Activated CD4-positive, alpha-beta memory T cell treated with anti-CD3 and anti-CD28 coated beads for 36 hours (primary cell): ENCODE results near the gene FRAS1. TPM values are rescaled to one million over a fixed set of nuclear protein-coding genes. Genes with fewer than 3 reads are reported as not detected.

Experiments used
- CTCF ChIA-PET: fragments of 350-600 bp; sonication (Branson Sonifier 250); formaldehyde crosslinking; loops from one replicate; lab custom pipeline; 2021; ENCODE audit warnings: antibody characterized with exemption, inconsistent platforms; lab: Charles Lee
- POLR2A ChIA-PET: fragments of 350-600 bp; sonication (Branson Sonifier 250); formaldehyde crosslinking; loops from one replicate; lab custom pipeline; 2021; ENCODE audit warnings: antibody characterized with exemption; lab: Charles Lee
- DNase-seq: peaks from one replicate; pipeline ENCODE4 v3.0.0-alpha.2; 2020
- H3K27ac Mint-ChIP-seq: one replicate; pipeline ENCODE4 v1.8.0; 2021; ENCODE audit warnings: mixed read lengths
- H3K27me3 Mint-ChIP-seq: one replicate; pipeline ENCODE4 v1.8.0; 2021; ENCODE audit warnings: mixed read lengths
- H3K36me3 Mint-ChIP-seq: one replicate; pipeline ENCODE4 v1.8.0; 2021; ENCODE audit warnings: mixed read lengths
- H3K4me1 Mint-ChIP-seq: one replicate; pipeline ENCODE4 v1.8.0; 2021; ENCODE audit warnings: low read depth, mixed read lengths
- H3K4me3 Mint-ChIP-seq: one replicate; pipeline ENCODE4 v1.8.0; 2021; ENCODE audit warnings: mild to moderate bottlenecking, mixed read lengths
- H3K9me3 Mint-ChIP-seq: one replicate; pipeline ENCODE4 v1.8.0; 2021; ENCODE audit warnings: mixed read lengths
- intact Hi-C: fragments of 100-400 bp; cut with micrococcal nuclease; formaldehyde crosslinking; loops from one replicate; pipeline ENCODE4 v1.15.1; 2023
- total RNA-seq, 2 experiments: library from RNA; stranded (reverse); gene quantifications; one replicate each; pipeline ENCODE4 v1.2.3, GENCODE V29; 2021

Gene FRAS1
- total RNA-seq, 2 experiments from 2014 or later, result not detected

- intact Hi-C loops, result loop anchor here (2.0 to 10.0 kb wide), 4 partner anchors 103 to 805 kb away; partner anchors contain the start of gene BMP2K
- Mint-ChIP-seq H3K4me3 (no peak overlapping the region), H3K27me3 (peaks cover 56% of the 10 kb centered on the region), H3K27ac (no peak overlapping the region), H3K9me3 (no peaks in the 10 kb centered on the region), H3K36me3 (peaks cover 2% of the 10 kb centered on the region), H3K4me1 (peaks cover 19% of the 10 kb centered on the region)
- no peak for DNase-seq
- CTCF ChIA-PET, result interaction anchor here (0.7 to 2.4 kb wide), 11 partner anchors 11 to 666 kb away, joined by 3 to 14 read pairs (median 4); no protein-coding TSS in a partner anchor
- POLR2A ChIA-PET, result interaction anchor here (0.5 to 0.6 kb wide), 2 partner anchors 26 to 231 kb away, joined by 3 read pairs; no protein-coding TSS in a partner anchor
Measured at GRCh38 chr4:78059938-78060337, 2.8 kb downstream of the FRAS1 start.

- DNase-seq, result no peak
- no peak overlapping the region for H3K4me3 Mint-ChIP-seq
- peaks cover 19% of the 10 kb centered on the region for H3K4me1 Mint-ChIP-seq
- peaks cover 2% of the 10 kb centered on the region for H3K36me3 Mint-ChIP-seq
- intact Hi-C loops, result no loop called here
- H3K27me3 Mint-ChIP-seq, result peaks cover 57% of the 10 kb centered on the region
- no peak overlapping the region for H3K27ac Mint-ChIP-seq
- H3K9me3 Mint-ChIP-seq, result no peaks in the 10 kb centered on the region
- POLR2A ChIA-PET, result no interaction called here
- CTCF ChIA-PET, result no interaction called here
Measured at GRCh38 chr4:78061939-78062570, 4.9 kb downstream of the FRAS1 start.

- Mint-ChIP-seq H3K4me3 (no peak overlapping the region), H3K27ac (no peak overlapping the region), H3K4me1 (no peaks in the 10 kb centered on the region), H3K9me3 (no peaks in the 10 kb centered on the region), H3K27me3 (peaks cover 41% of the 10 kb centered on the region), H3K36me3 (no peaks in the 10 kb centered on the region)
- intact Hi-C loops, result no loop called here
- no peak for DNase-seq
- POLR2A ChIA-PET, result no interaction called here
- CTCF ChIA-PET, result no interaction called here
Measured at GRCh38 chr4:78065508-78066192, 8.5 kb downstream of the FRAS1 start.

GRCh38 chr4:78068481-78068880, 11.4 kb downstream of the FRAS1 start:
- ChIA-PET POLR2A (no interaction called here), CTCF (interaction anchor here (0.8 kb wide), 1 partner anchor 265 kb away, joined by 3 read pairs; no protein-coding TSS in a partner anchor)
- Mint-ChIP-seq H3K27me3 (peaks cover 31% of the 10 kb centered on the region), H3K27ac (no peak overlapping the region), H3K9me3 (no peaks in the 10 kb centered on the region), H3K36me3 (no peaks in the 10 kb centered on the region), H3K4me1 (no peaks in the 10 kb centered on the region), H3K4me3 (no peak overlapping the region)
- intact Hi-C loops, result no loop called here
- no peak for DNase-seq

GRCh38 chr4:78069319-78069718, 12.2 kb downstream of the FRAS1 start:
- H3K9me3 Mint-ChIP-seq, result no peaks in the 10 kb centered on the region
- H3K27me3 Mint-ChIP-seq, result peaks cover 32% of the 10 kb centered on the region
- ChIA-PET CTCF (interaction anchor here (0.8 kb wide), 1 partner anchor 264 kb away, joined by 3 read pairs; no protein-coding TSS in a partner anchor), POLR2A (no interaction called here)
- no peak for DNase-seq
- H3K27ac Mint-ChIP-seq, result no peak overlapping the region
- intact Hi-C loops, result no loop called here
- no peak overlapping the region for H3K4me3 Mint-ChIP-seq
- no peaks in the 10 kb centered on the region for H3K4me1 Mint-ChIP-seq
- H3K36me3 Mint-ChIP-seq, result no peaks in the 10 kb centered on the region

- intact Hi-C loops, result no loop called here
- Mint-ChIP-seq H3K36me3 (no peaks in the 10 kb centered on the region), H3K4me1 (no peaks in the 10 kb centered on the region), H3K9me3 (no peaks in the 10 kb centered on the region), H3K4me3 (no peak overlapping the region), H3K27me3 (peaks cover 36% of the 10 kb centered on the region), H3K27ac (no peak overlapping the region)
- DNase-seq, result no peak
- ChIA-PET CTCF (no interaction called here), POLR2A (no interaction called here)
Measured at GRCh38 chr4:78069859-78070258, 12.7 kb downstream of the FRAS1 start.

GRCh38 chr4:78070731-78071282, 13.7 kb downstream of the FRAS1 start:
- no peaks in the 10 kb centered on the region for H3K4me1 Mint-ChIP-seq
- no peak overlapping the region for H3K27ac Mint-ChIP-seq
- CTCF ChIA-PET, result no interaction called here
- H3K9me3 Mint-ChIP-seq, result no peaks in the 10 kb centered on the region
- no peak for DNase-seq
- intact Hi-C loops, result no loop called here
- no peaks in the 10 kb centered on the region for H3K36me3 Mint-ChIP-seq
- H3K27me3 Mint-ChIP-seq, result peaks cover 29% of the 10 kb centered on the region
- H3K4me3 Mint-ChIP-seq, result no peak overlapping the region
- POLR2A ChIA-PET, result no interaction called here

- CTCF ChIA-PET, result no interaction called here
Measured at GRCh38 chr4:78074759-78075158, 17.6 kb downstream of the FRAS1 start.

GRCh38 chr4:78075986-78076385, 18.9 kb downstream of the FRAS1 start:
- H3K27me3 Mint-ChIP-seq, result peaks cover 18% of the 10 kb centered on the region
- ChIA-PET CTCF (no interaction called here), POLR2A (no interaction called here)
- no peak overlapping the region for H3K27ac Mint-ChIP-seq
- no peak for DNase-seq
- intact Hi-C loops, result no loop called here
- no peak overlapping the region for H3K4me3 Mint-ChIP-seq
- H3K9me3 Mint-ChIP-seq, result no peaks in the 10 kb centered on the region
- H3K36me3 Mint-ChIP-seq, result no peaks in the 10 kb centered on the region
- H3K4me1 Mint-ChIP-seq, result no peaks in the 10 kb centered on the region

More at GRCh38 chr4:78074759-78075158, 17.6 kb downstream of the FRAS1 start:
- POLR2A ChIA-PET, result no interaction called here
- no peak for DNase-seq
- intact Hi-C loops, result no loop called here
- Mint-ChIP-seq H3K36me3 (no peaks in the 10 kb centered on the region), H3K4me1 (no peaks in the 10 kb centered on the region), H3K27me3 (peaks cover 18% of the 10 kb centered on the region), H3K27ac (no peak overlapping the region), H3K9me3 (no peaks in the 10 kb centered on the region), H3K4me3 (no peak overlapping the region)

GRCh38 chr4:78078101-78078500, 21.0 kb downstream of the FRAS1 start:
- Mint-ChIP-seq H3K36me3 (no peaks in the 10 kb centered on the region), H3K4me3 (no peak overlapping the region), H3K9me3 (no peaks in the 10 kb centered on the region), H3K4me1 (no peaks in the 10 kb centered on the region), H3K27ac (no peak overlapping the region), H3K27me3 (peaks cover 10% of the 10 kb centered on the region)
- POLR2A ChIA-PET, result no interaction called here
- CTCF ChIA-PET, result no interaction called here
- intact Hi-C loops, result no loop called here
- DNase-seq, result no peak

GRCh38 chr4:78079726-78080430, 22.8 kb downstream of the FRAS1 start:
- Mint-ChIP-seq H3K27ac (no peak overlapping the region), H3K27me3 (peaks cover 5% of the 10 kb centered on the region), H3K36me3 (no peaks in the 10 kb centered on the region), H3K4me1 (no peaks in the 10 kb centered on the region), H3K9me3 (no peaks in the 10 kb centered on the region), H3K4me3 (no peak overlapping the region)
- intact Hi-C loops, result no loop called here
- ChIA-PET POLR2A (no interaction called here), CTCF (no interaction called here)
- no peak for DNase-seq

GRCh38 chr4:78081541-78081940, 24.4 kb downstream of the FRAS1 start:
- Mint-ChIP-seq H3K4me1 (no peaks in the 10 kb centered on the region), H3K4me3 (no peak overlapping the region), H3K27me3 (peaks cover 8% of the 10 kb centered on the region), H3K36me3 (no peaks in the 10 kb centered on the region), H3K9me3 (no peaks in the 10 kb centered on the region), H3K27ac (no peak overlapping the region)
- no peak for DNase-seq
- intact Hi-C loops, result no loop called here
- ChIA-PET CTCF (no interaction called here), POLR2A (no interaction called here)
